IMR-90 (cell line): Measurements from ENCODE around the gene EIF2B2. TPM values are rescaled to one million over a fixed set of nuclear protein-coding genes. Genes with fewer than 3 reads are reported as not detected.

Experiments used
- ATAC-seq: fragments of 200-7000 bp; cut with Tn5 transposase; 2 replicates; pipeline ENCODE4 v1.9.1; 2020; ENCODE audit warnings: low read depth, mild to moderate bottlenecking, moderate library complexity
- BruUV-seq: library from RNA; stranded (reverse); fragments of 400-500 nt; replicated peaks from 2 replicates; lab custom pipeline; 2021; lab: Mats Ljungman, UMichigan
- CTCF ChIA-PET: fragments of 300-600 bp; formaldehyde crosslinking; extraction: SDS; loops from one replicate; lab custom pipeline; 2021; ENCODE audit warnings: antibody characterized with exemption; lab: Yijun Ruan, JAX
- POLR2A ChIA-PET: fragments of 300-600 bp; sonication (Branson Sonifier 250); formaldehyde crosslinking; loops from one replicate; lab custom pipeline; 2022; ENCODE audit warnings: antibody characterized with exemption; ENCODE audit not compliant: unreplicated experiment; lab: Charles Lee
- DNase-seq: peaks from one replicate; pipeline ENCODE4 v3.0.0; 2013
- H2AFZ ChIP-seq: replicated peaks from 2 replicates; pipeline ENCODE3; 2013; ENCODE audit warnings: low read length, mild to moderate bottlenecking; ENCODE audit not compliant: poor library complexity
- H2AK5ac ChIP-seq: 2 replicates; pipeline ENCODE4 v1.6.1; 2013; ENCODE audit warnings: low read depth, low read length, inconsistent platforms
- H2AK9ac ChIP-seq: replicated peaks from 2 replicates; pipeline ENCODE3; 2013; ENCODE audit warnings: mild to moderate bottlenecking, low read depth, low read length, moderate library complexity; ENCODE audit not compliant: poor library complexity
- H2BK120ac ChIP-seq: 2 replicates; pipeline ENCODE4 v1.6.1; 2013; ENCODE audit warnings: low read depth, low read length, inconsistent platforms
- H2BK15ac ChIP-seq: 3 replicates; pipeline ENCODE4 v1.6.1; 2013; ENCODE audit warnings: low read depth, low read length, inconsistent platforms
- H2BK20ac ChIP-seq: 2 replicates; pipeline ENCODE4 v1.6.1; 2013; ENCODE audit warnings: low read depth, mild to moderate bottlenecking, inconsistent platforms, low read length, moderate library complexity
- H2BK5ac ChIP-seq: 2 replicates; pipeline ENCODE4 v1.6.1; 2013; ENCODE audit warnings: mild to moderate bottlenecking, low read depth, low read length, inconsistent platforms; ENCODE audit not compliant: poor library complexity, severe bottlenecking
- H3K14ac ChIP-seq: replicated peaks from 2 replicates; pipeline ENCODE4 v1.6.1; 2013; ENCODE audit warnings: low read depth, low read length, inconsistent platforms
- H3K18ac ChIP-seq: 2 replicates; pipeline ENCODE4 v1.6.1; 2013; ENCODE audit warnings: low read depth, low read length, control low read depth
- H3K23ac ChIP-seq: 2 replicates; pipeline ENCODE4 v1.6.1; 2013; ENCODE audit warnings: low read depth, low read length, inconsistent platforms
- H3K27ac ChIP-seq: 2 replicates; pipeline ENCODE4 v1.5.1; 2013; ENCODE audit warnings: mild to moderate bottlenecking, control low read depth, low read length; ENCODE audit not compliant: insufficient read depth
- H3K27me3 ChIP-seq: 2 replicates; pipeline ENCODE4 v1.6.1; 2013; ENCODE audit warnings: low read length; ENCODE audit not compliant: control insufficient read depth, insufficient read depth
- H3K36me3 ChIP-seq: 2 replicates; pipeline ENCODE4 v1.6.1; 2013; ENCODE audit warnings: low read length, mixed read lengths; ENCODE audit not compliant: control insufficient read depth, insufficient read depth
- H3K4ac ChIP-seq: 2 replicates; pipeline ENCODE4 v1.6.1; 2013; ENCODE audit warnings: low read depth, low read length, inconsistent platforms
- H3K4me1 ChIP-seq: 2 replicates; pipeline ENCODE4 v1.6.1; 2013; ENCODE audit warnings: low read length, mixed read lengths; ENCODE audit not compliant: control insufficient read depth, insufficient read depth
- H3K4me2 ChIP-seq: 2 replicates; pipeline ENCODE4 v1.6.1; 2013; ENCODE audit warnings: low read depth, mild to moderate bottlenecking, control low read depth, low read length, moderate library complexity
- H3K4me3 ChIP-seq: 2 replicates; pipeline ENCODE4 v1.5.1; 2013; ENCODE audit warnings: low read depth, mild to moderate bottlenecking, control low read depth, low read length, moderate library complexity; ENCODE audit not compliant: insufficient read depth
- H3K56ac ChIP-seq: 2 replicates; pipeline ENCODE4 v1.6.1; 2013; ENCODE audit warnings: low read length, inconsistent platforms; ENCODE audit not compliant: insufficient read depth; ENCODE audit errors: extremely low read depth
- H3K79me1 ChIP-seq, 2 experiments: 2 replicates each; pipeline ENCODE4 v1.6.1; 2013; ENCODE audit warnings: low read length in 2 of 2, inconsistent platforms in 1 of 2, low read depth in 1 of 2
- H3K9ac ChIP-seq: 2 replicates; pipeline ENCODE4 v1.6.1; 2013; ENCODE audit warnings: low read depth, low read length, control low read depth
- H3K9me1 ChIP-seq: 2 replicates; pipeline ENCODE4 v1.6.1; 2013; ENCODE audit warnings: low read length, inconsistent platforms; ENCODE audit not compliant: insufficient read depth
- H3K9me3 ChIP-seq: 2 replicates; pipeline ENCODE4 v1.6.1; 2013; ENCODE audit warnings: low read length; ENCODE audit not compliant: control insufficient read depth, insufficient read depth
- H4K20me1 ChIP-seq: 2 replicates; pipeline ENCODE4 v1.6.1; 2013; ENCODE audit warnings: low read length, inconsistent platforms; ENCODE audit not compliant: insufficient read depth
- H4K5ac ChIP-seq: 2 replicates; pipeline ENCODE4 v1.6.1; 2013; ENCODE audit warnings: mild to moderate bottlenecking, low read depth, low read length, control low read depth
- H4K8ac ChIP-seq, 2 experiments: 2 replicates each; pipeline ENCODE4 v1.6.1; 2013; ENCODE audit warnings: low read depth in 2 of 2, low read length in 2 of 2, control low read depth in 1 of 2, inconsistent platforms in 1 of 2
- H4K91ac ChIP-seq: 2 replicates; pipeline ENCODE4 v1.6.1; 2013; ENCODE audit warnings: low read depth, low read length, inconsistent platforms; ENCODE audit not compliant: insufficient read depth
- CEBPB ChIP-seq: IDR thresholded peaks from 2 replicates; pipeline ENCODE4 v1.6.1; 2012; ENCODE audit warnings: low read depth, low read length, improper control_type of control experiment
- MAZ ChIP-seq: IDR thresholded peaks from 2 replicates; pipeline ENCODE4 v1.6.1; 2012; ENCODE audit warnings: low read depth, mild to moderate bottlenecking, low read length, improper control_type of control experiment, moderate library complexity, borderline replicate concordance
- RFX5 ChIP-seq: IDR thresholded peaks from 2 replicates; pipeline ENCODE4 v1.8.0; 2012; ENCODE audit warnings: low read depth, mild to moderate bottlenecking, low read length, moderate library complexity
- WGBS, 2 experiments: methylation state at CpG; one replicate each; pipeline versions ENCODE4 v1.1.5 to v1.1.7; 2013; ENCODE audit warnings: missing lambda C conversion rate in 2 of 2; ENCODE audit not compliant: insufficient read length in 1 of 2; ENCODE audit errors: extremely low coverage in 2 of 2; 5-methylcytosine and 5-hydroxymethylcytosine counted together
- dilution Hi-C: fragments of 300-500 bp; cut with HindIII; formaldehyde crosslinking; loops from one replicate; pipeline ENCODE4 v1.14.3; 2018; ENCODE audit warnings: low sequenced_read_pairs; ENCODE audit not compliant: unreplicated experiment
- in situ Hi-C: fragments of 300-500 bp; cut with MboI; formaldehyde crosslinking; loops from 3 replicates; pipeline ENCODE4 v1.14.3; 2019; ENCODE audit warnings: low sequenced_read_pairs, inconsistent platforms, mixed read lengths
- intact Hi-C: fragments of 100-400 bp; cut with micrococcal nuclease; formaldehyde crosslinking; loops from 2 replicates; pipeline ENCODE4 v1.10.0; 2022
- polyA plus RNA-seq, 3 experiments: library from polyadenylated mRNA; depleted of rRNA; stranded (reverse); fragments of >200 nt; gene quantifications; 2 replicates each; pipeline ENCODE4 v1.2.3, GENCODE V29; 2012; ENCODE audit warnings: low replicate concordance in 1 of 3
- total RNA-seq: library from RNA; depleted of rRNA; stranded (reverse); fragments of >200 nt; gene quantifications from 2 replicates; pipeline ENCODE4 v1.2.3, GENCODE V29; 2012

The EIF2B2 gene
- total and polyA plus RNA-seq, 2 of the 4 experiments (the other 2 are of a cell fraction) = 63.6 to 70.1 TPM

DNA sequence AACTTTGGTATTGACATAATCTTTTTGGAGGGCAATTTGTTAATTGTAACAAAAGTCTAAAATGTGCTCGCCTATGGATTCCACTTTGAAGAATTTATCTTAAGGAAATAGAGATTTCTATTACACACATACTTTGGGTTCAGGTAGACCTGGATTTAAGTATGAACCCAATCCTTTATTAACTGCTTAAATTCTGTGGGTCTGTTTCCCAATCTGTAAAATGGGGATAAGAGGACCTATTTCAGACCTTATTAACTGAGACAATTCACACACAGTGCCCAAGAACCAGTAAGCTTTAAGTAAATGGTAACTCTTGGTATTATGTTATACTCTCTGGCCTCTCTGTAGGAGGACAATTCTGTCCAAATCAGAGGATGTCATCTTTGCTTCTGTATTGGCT is 822 bp upstream of the EIF2B2 start:
- DNase-seq (no peak), ATAC-seq (no peak)
- H3K4ac ChIP-seq = peak overlapping the region; percentile 86; the same call in 1 of the 2 replicates
- peak overlapping the region; percentile 91 for H3K14ac ChIP-seq
- peak overlapping the region; percentile 99 for H4K8ac ChIP-seq
- dilution Hi-C loops (no loop called here), intact Hi-C loops (loop anchor here (2.0 kb wide), 1 partner anchor 55 kb away; no protein-coding TSS in a partner anchor), in situ Hi-C loops (no loop called here)
- peak overlapping the region; percentile 81 for H3K4me2 ChIP-seq
- H3K27ac ChIP-seq = no peak overlapping the region
- peak overlapping the region; percentile 89; the same call in 1 of the 2 replicates for H3K23ac ChIP-seq
- H3K27me3 ChIP-seq = peaks cover 3% of the 10 kb centered on the region
- H2BK20ac ChIP-seq = no peak overlapping the region
- peak overlapping the region; percentile 91 for H4K5ac ChIP-seq
- H2AFZ ChIP-seq = peak overlapping the region; percentile 99
- peak overlapping the region; percentile 71; the same call in 1 of the 2 replicates for H2BK120ac ChIP-seq
- H3K79me1 ChIP-seq = peaks cover 20 to 38% of the 10 kb centered on the region in 2 experiments
- H3K9me3 ChIP-seq = no peaks in the 10 kb centered on the region
- no peak overlapping the region for H2AK9ac ChIP-seq
- no peak overlapping the region for H3K56ac ChIP-seq
- TF ChIP-seq CEBPB (no peak), MAZ (no peak), RFX5 (0 out of 2 replicates have a peak, but pooled peaks have one; percentile 1)
- WGBS, 2 experiments = no CpG with 5 or more reads among the region's 1 CpG
- peak overlapping the region; percentile 85; the same call in 1 of the 2 replicates for H3K9ac ChIP-seq
- 0 out of 3 replicates have a peak overlapping the region, but pooled peaks have one; percentile 25 for H2BK15ac ChIP-seq
- no peaks in the 10 kb centered on the region for H4K20me1 ChIP-seq
- H2BK5ac ChIP-seq = peak overlapping the region; percentile 69
- CTCF ChIA-PET = no interaction called here
- POLR2A ChIA-PET = no interaction called here
- peaks cover 9% of the 10 kb centered on the region; the same call in 1 of the 2 replicates for H3K9me1 ChIP-seq
- H3K4me1 ChIP-seq = peaks cover 4% of the 10 kb centered on the region
- no TSS peak for BruUV-seq
- no peak overlapping the region for H2AK5ac ChIP-seq
- H4K91ac ChIP-seq = peak overlapping the region; percentile 96; the same call in 1 of the 2 replicates
- peak overlapping the region; percentile 53; the same call in 1 of the 2 replicates for H3K4me3 ChIP-seq
- H3K18ac ChIP-seq = peak overlapping the region; percentile 68; the same call in 1 of the 2 replicates
- H3K36me3 ChIP-seq = peaks cover 8% of the 10 kb centered on the region
